T-helper 9 cell (primary cell): ENCODE measurements around the gene TLCD3A.
"Not testable (repeated sequence)": the region's sequence is repeated elsewhere in the genome, so short reads cannot be mapped to it uniquely, and the experiment has no call there.

Experiments used
- DNase-seq: peaks from one replicate; pipeline ENCODE4 v3.0.0-alpha.2; 2020

The TLCD3A gene

GRCh38 chr17:789931-790873 is 57.8 kb downstream of the TLCD3A start:
- not testable (repeated sequence) for DNase-seq

- DNase-seq: not testable (repeated sequence)
Measured at GRCh38 chr17:790874-791247, 58.5 kb downstream of the TLCD3A start.

- DNase-seq: no peak
Measured at GRCh38 chr17:791829-792228, 59.4 kb downstream of the TLCD3A start.

- no peak for DNase-seq
Measured at GRCh38 chr17:792277-792676, 59.9 kb downstream of the TLCD3A start.
